ENCODE data around the gene TNFRSF8. TPM values are rescaled to one million over a fixed set of nuclear protein-coding genes. Genes with fewer than 3 reads are reported as not detected.

Gene TNFRSF8
- total and polyA plus RNA-seq, 2 of the 4 experiments (the other 2 are of a cell fraction), result under 0.01 to 0.31 TPM

DNA sequence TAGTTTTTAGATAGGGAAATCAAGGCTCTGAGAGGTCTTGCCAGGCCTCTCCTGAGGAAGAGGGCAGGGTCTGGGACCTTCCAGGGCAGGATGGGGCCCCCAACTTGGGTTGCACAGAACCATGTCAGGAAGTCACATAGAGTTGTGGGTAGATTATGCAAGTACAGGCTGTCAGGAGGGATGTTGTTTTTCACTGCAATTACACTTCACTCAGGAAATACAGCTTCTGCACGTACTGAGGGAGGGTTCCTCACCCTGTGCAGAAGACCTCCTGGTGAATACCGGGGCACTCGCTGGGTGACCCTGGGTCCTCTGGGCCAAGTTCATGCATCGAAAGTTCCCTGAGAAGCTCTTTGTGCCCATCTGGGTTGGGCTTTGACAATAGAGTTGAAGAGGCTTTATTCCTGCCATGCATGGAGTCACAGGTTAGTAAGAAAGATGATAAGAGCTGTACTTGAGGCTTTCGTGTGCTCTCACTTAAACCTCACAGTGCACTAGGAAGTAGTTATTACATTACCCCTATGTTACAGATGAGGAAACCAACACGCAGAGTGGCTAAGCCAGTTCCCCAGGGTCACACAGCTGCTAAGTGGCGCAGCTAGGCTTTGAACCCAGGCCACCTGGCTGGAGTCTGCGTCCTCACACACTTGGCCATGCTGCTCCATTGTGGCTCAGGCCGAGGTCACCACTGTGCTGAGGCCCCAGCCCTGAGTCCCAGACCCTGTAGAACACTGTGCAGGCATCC, 87.5 kb downstream of the TNFRSF8 start:
- no peak for ATAC-seq (ENCODE audit: low read depth)
- intact Hi-C loops (cut with micrococcal nuclease), result no loop called here
- H3K4me1 ChIP-seq (ENCODE audit: control insufficient read depth, insufficient read depth, low read length), result peaks cover 29% of the 10 kb centered on the region

More for the DNA sequence above, 87.5 kb downstream of the TNFRSF8 start:
- WGBS, 2 experiments (ENCODE audit: extremely low coverage in 2 of 2, insufficient read length in 1 of 2), result 76% methylated on average over 4 of the region's 9 CpGs; no CpG with 5 or more reads in 1 of the 2 experiments
- Histone ChIP-seq H4K91ac (ENCODE audit: insufficient read depth, low read depth, low read length) (peak overlapping the region; percentile 22; the same call in 1 of the 2 replicates), H3K23ac (ENCODE audit: low read depth, low read length) (no peak overlapping the region), H3K9me3 (ENCODE audit: control insufficient read depth, insufficient read depth, low read length) (peaks cover 4% of the 10 kb centered on the region; the same call in 1 of the 2 replicates), H3K18ac (ENCODE audit: low read depth, low read length) (no peak overlapping the region), H3K9me1 (ENCODE audit: insufficient read depth, low read length) (peaks cover 14% of the 10 kb centered on the region), H2AK5ac (ENCODE audit: low read depth, low read length) (peak overlapping the region; percentile 51; the same call in 1 of the 2 replicates), H2BK20ac (ENCODE audit: low read depth, low read length) (peak overlapping the region; percentile 19; the same call in 1 of the 2 replicates), H3K79me1 (ENCODE audit: low read depth in 1 of 2, low read length in 2 of 2) (no peaks in the 10 kb centered on the region), H2AFZ (replicated peaks; ENCODE audit: low read length, poor library complexity) (no peak overlapping the region), H3K4me2 (ENCODE audit: low read depth, low read length) (no peak overlapping the region), H3K56ac (ENCODE audit: extremely low read depth, insufficient read depth, low read length) (no peak overlapping the region), H2AK9ac (replicated peaks; ENCODE audit: low read depth, low read length, poor library complexity) (peak overlapping the region; percentile 33), H4K20me1 (ENCODE audit: insufficient read depth, low read length) (no peaks in the 10 kb centered on the region), H4K8ac (ENCODE audit: low read depth in 2 of 2, low read length in 2 of 2) (peak overlapping the region in 1 of 2 experiments; percentile 17; a peak in 1 of 4 replicates), H3K4ac (ENCODE audit: low read depth, low read length) (no peak overlapping the region), H2BK5ac (ENCODE audit: low read depth, low read length, poor library complexity, severe bottlenecking) (no peak overlapping the region), H2BK15ac (ENCODE audit: low read depth, low read length) (0 out of 3 replicates have a peak overlapping the region, but pooled peaks have one; percentile 15), H3K4me3 (ENCODE audit: insufficient read depth, low read depth, low read length) (no peak overlapping the region), H3K9ac (ENCODE audit: low read depth, low read length) (no peak overlapping the region), H3K27ac (ENCODE audit: insufficient read depth, low read length) (no peak overlapping the region), H3K14ac (replicated peaks; ENCODE audit: low read depth, low read length) (no peak overlapping the region; the same call in 1 of the 2 replicates), H3K27me3 (ENCODE audit: control insufficient read depth, insufficient read depth, low read length) (no peaks in the 10 kb centered on the region), H3K36me3 (ENCODE audit: control insufficient read depth, insufficient read depth, low read length) (no peaks in the 10 kb centered on the region), H2BK120ac (ENCODE audit: low read depth, low read length) (peak overlapping the region; percentile 39; the same call in 1 of the 2 replicates), H4K5ac (ENCODE audit: low read depth, low read length) (peak overlapping the region; percentile 49; the same call in 1 of the 2 replicates)
- no peak for DNase-seq
- no TSS peak for BruUV-seq (replicated peaks)
- no peak for TF ChIP-seq POLR2A (IDR thresholded peaks at IDR 0.05; ENCODE audit: low read depth, low read length)
- no peak for TF ChIP-seq CEBPB (IDR thresholded peaks at IDR 0.05; ENCODE audit: low read depth, low read length)
- in situ Hi-C loops (cut with MboI; ENCODE audit: low sequenced_read_pairs), result no loop called here
- dilution Hi-C loops (cut with HindIII; ENCODE audit: low sequenced_read_pairs, unreplicated experiment), result no loop called here
- ChIA-PET CTCF (interaction anchor here (0.9 kb wide), 1 partner anchor 33 kb away, joined by 6 read pairs; no protein-coding TSS in a partner anchor), POLR2A (ENCODE audit: unreplicated experiment) (no interaction called here)

Measured in IMR-90 (cell line).